SK-N-SH (cell line): ENCODE measurements around the gene TMEM266.

ENCODE experiments used
- CTCF ChIP-seq: fragments of 200-600 bp; sonication (generic); IDR thresholded peaks from 2 replicates; pipeline ENCODE4 v1.6.1; 2017; ENCODE audit warnings: antibody characterized with exemption, mild to moderate bottlenecking, moderate library complexity
- ELF1 ChIP-seq: IDR thresholded peaks from 2 replicates; pipeline ENCODE4 v1.4.0; 2012
- EP300 ChIP-seq, 2 experiments: IDR thresholded peaks; 2 replicates each; pipeline versions ENCODE4 v1.4.0 to v1.6.1; 2012; ENCODE audit warnings: borderline replicate concordance in 1 of 2, low read depth in 1 of 2, low read length in 1 of 2
- PBX3 ChIP-seq: IDR thresholded peaks from 2 replicates; pipeline ENCODE4; 2012
- POLR2AphosphoS5 ChIP-seq: IDR thresholded peaks from 2 replicates; pipeline ENCODE4 v1.6.1; 2012; ENCODE audit warnings: low read depth, low read length
- RAD21 ChIP-seq: IDR thresholded peaks from 2 replicates; pipeline ENCODE4 v1.6.1; 2012; ENCODE audit warnings: mild to moderate bottlenecking, low read length
- RCOR1 ChIP-seq: fragments of 150-350 bp; IDR thresholded peaks from 2 replicates; pipeline ENCODE4 v1.6.1; 2017; ENCODE audit warnings: antibody characterized with exemption, low read length
- RFX5 ChIP-seq: IDR thresholded peaks from 2 replicates; pipeline ENCODE4 v1.6.1; 2012; ENCODE audit warnings: mild to moderate bottlenecking, improper control_type of control experiment, low read length
- SIN3A ChIP-seq: IDR thresholded peaks from 2 replicates; pipeline ENCODE4 v1.6.1; 2012; ENCODE audit warnings: low read depth, mild to moderate bottlenecking, low read length, moderate library complexity, borderline replicate concordance
- SMC3 ChIP-seq: IDR thresholded peaks from 2 replicates; pipeline ENCODE4 v1.6.1; 2012; ENCODE audit warnings: low read depth, low read length, improper control_type of control experiment
- TAF1 ChIP-seq: IDR thresholded peaks from 2 replicates; pipeline ENCODE4 v1.6.1; 2012; ENCODE audit warnings: low read depth, mild to moderate bottlenecking, low read length, moderate library complexity, borderline replicate concordance
- TCF12 ChIP-seq: IDR thresholded peaks from 2 replicates; pipeline ENCODE4 v1.4.0; 2012
- YY1 ChIP-seq: IDR thresholded peaks from 2 replicates; pipeline ENCODE4 v1.4.0; 2012; ENCODE audit warnings: low read depth, mild to moderate bottlenecking
- ZBTB33 ChIP-seq: IDR thresholded peaks from 2 replicates; pipeline ENCODE4 v1.4.0; 2012; ENCODE audit warnings: low read depth, borderline replicate concordance

GRCh38 chr15:76234337-76234889 is 174.6 kb downstream of the TMEM266 start:
- TF ChIP-seq YY1: no peak
- no peak for TF ChIP-seq EP300 (IDR thresholded peaks at IDR 0.05; ENCODE audit: borderline replicate concordance in 1 of 2, low read depth in 1 of 2, low read length in 1 of 2)
- TF ChIP-seq ELF1: no peak
- TF ChIP-seq TAF1: no peak
- no peak for TF ChIP-seq RAD21
- TF ChIP-seq POLR2AphosphoS5: no peak
- no peak for TF ChIP-seq CTCF
- no peak for TF ChIP-seq SMC3
- TF ChIP-seq ZBTB33: no peak
- no peak for TF ChIP-seq RFX5
- TF ChIP-seq SIN3A: no peak
- no peak for TF ChIP-seq RCOR1
- no peak for TF ChIP-seq TCF12
- TF ChIP-seq PBX3: no peak
